ENCODE measurements around the gene MMP11.
A peak's percentile ranks its signal among the peaks of the same experiment; 100 is the strongest.

The MMP11 gene

DNA sequence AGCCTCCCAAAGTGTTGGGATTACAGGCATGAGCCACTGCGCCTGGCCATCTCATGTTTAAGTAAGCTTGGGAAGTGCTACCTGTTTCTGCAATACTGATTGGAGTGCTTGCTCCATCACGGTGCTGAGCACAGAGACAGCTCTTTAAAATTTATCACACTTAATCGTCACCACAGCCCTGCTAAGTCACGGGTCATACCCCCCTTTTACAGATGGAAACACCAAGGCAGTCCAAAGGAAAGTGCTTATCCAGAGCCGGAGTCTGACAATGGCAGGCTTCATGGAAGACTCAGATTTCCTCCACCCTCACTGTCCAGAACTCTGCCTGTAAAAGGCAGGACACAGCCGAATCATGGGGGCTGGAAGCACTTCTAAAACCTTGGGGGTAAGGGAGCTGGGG lies 12.6 kb upstream of the MMP11 start:
- no peak for DNase-seq

DNA sequence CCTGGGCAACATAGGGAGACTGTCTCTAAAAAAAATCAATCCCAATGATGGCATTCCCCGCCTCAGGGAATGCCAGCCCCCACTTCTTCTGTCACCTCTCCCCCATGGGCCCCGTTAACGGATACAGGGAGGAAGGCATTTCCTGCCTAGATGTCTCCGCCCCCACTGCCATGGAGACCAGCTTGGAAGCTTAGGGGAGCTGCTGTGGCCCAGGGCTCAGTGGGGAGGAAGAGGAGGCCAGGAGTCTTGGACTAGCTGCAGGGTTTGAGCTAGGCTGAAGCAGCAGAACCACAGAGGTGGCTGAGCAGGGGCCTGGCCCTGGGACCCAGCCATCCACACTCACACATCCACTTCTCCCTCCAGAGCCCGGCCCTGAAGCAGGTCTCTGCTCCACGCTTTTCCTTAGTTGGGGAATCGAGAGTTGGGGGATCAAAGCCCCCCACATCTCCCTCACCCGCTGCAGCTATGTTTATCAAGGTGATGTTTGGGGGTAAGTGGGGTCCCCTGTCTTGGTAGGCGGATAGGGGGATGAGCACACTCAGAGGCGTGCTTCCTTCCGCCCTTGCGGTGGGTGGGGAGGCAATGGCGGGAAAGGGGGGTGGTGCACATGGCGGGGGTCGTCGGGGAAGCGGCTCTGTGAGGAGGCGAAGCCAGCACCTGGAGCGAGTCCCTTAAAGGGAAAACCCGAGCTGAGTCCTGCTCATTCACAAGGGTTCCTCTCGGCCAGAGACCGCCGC lies 9.6 kb upstream of the MMP11 start, which contains the start of gene C22orf15:
Gene C22orf15 (plus strand): TSS at position 149 of the 737 bp plus-strand sequence. CDS start 317 bp downstream, at position 466.
- no peak for DNase-seq

DNA sequence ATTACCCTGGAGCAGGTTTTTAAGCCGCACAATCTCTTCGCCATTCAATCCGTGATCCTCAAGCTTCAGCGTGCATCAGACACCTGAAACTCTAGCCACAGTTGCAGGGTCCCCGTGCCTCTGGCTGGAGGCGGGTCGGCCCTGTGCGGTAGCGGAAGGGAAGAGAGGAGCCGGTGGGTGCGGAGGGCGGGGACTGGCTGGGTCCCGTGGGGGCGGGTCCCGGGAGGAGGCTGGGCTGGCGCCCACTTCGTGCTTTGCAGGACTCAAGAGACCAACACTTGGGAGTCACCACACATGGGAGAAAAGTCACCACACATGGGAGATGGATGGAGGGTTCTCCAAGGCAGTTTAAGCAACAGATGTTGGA lies 9.1 kb upstream of the MMP11 start:
- no peak for DNase-seq

DNA sequence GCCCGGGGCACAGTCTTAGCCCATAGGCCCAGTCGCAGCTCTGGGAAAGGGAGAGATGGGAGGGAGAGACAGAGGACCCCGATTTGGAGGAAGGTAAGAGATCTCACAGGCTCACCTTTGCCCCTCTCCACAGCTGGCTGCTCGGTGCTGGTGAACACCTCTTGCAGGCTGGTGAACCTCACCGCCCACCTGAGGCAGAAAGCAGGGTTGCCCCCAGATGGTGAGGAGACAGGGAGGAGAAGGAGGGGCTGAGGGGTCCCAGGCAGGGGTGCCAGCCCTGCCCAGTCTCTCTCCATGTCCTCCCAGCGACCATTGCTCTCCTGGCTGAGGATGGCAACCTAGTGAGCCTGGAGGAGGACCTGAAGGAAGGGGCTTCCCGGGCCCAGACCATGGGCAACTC lies 8.7 kb upstream of the MMP11 start:
- DNase-seq = no peak

DNA sequence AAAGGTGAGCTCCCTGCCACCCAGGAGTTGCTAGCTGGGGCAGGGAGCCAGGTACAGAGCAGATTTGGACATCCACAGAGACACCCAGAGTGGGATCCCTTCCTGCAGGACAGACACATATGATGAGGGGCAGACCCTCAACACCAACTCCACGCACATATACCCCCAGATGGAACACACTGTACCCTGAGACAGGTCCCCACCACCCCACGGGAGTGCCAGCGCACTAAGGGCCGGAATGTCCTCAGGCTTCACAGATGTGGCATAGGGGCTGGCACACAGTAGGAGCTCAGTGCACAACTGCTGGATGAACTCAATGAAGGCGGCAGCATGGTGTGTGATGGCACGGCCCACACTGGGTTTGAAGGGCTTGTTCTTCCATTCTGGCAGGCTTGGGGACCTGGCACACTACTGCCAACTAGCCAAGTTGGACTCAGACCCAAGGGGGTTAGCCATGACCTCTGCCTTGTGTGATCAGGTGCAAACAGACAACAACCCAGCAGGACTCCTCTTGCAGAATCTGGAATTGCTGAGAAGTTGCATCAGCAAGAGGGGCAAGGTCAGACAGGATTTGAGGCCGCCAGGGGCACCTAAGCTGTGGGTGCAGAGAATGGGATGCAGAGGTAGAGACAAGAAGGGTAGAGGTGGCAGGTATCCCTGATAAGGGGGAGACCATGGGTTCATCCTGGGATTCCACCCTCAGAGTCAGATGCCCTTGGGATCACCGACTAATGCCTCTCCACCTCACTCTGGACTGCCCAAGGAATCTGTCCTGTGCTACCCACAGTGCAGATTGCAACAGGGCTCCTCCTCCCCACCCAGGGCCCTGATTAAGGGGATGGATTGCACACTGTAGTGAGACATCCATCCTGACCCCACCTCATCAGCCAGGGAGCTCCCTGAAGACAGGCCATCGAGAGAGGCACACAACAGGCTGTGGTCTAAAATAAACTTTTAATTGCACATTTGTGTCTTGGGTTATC lies 7.5 kb upstream of the MMP11 start:
- no peak for DNase-seq

DNA sequence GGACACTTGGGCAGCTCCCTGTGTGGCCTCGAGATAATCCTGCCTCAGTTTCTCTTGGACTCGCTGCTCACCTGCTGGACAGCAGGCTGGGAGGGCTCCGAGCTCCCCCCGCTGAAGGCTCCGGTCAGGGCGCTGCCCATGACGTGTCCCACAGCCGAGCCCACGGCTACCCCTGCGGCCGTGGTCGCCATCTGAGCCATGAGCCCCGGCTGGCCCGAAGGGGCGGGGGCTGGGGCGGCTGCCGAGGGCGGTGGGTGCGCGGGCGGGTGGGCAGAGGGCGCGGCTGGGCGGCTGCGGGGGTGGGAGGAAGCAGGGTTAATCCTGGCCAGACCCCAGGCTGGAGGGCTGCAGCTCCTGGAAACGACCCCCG lies 5.4 kb upstream of the MMP11 start:
- no peak for DNase-seq

DNA sequence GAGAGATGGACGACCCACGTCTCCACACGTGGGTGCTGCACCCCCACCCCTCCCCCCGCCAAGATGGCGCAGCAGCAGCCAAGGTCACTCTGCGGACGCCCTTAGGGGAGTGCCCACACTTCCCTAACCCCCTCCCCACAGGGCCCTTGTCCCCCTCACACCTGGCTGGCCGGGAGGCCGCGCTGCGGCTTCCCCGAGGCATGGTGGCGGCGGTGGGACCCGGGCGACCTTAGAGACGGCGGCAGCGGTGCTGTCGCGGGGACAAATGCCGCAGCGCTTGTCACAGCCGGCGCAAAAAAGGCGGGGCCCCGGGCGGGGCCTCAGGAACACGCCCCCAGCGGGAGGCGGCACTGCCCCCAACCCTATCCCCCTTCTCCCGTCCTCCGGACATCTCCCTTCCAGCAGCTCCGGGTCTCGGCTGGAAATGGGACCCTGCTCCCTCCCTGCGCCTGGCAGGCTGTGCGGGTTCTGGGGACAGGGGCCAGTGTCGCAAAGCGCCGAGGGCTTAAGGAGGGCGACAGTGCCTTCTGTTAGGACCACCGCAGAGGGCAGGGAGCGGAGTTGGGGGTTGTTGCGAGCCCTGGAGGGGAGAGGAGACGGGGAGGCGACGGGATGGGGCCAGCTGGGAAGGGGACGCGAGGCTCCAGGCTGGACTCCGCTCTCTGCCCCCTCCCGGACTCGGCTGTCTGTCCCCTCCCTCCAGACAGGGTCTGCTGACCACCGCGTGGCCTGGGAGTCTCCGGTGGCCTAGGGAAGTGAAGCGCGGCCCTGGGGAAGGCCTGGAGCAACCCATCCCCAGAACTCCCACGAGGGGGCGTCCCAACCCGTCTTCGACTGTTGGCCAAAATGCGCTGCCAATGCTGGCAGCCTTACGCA lies 4.7 kb upstream of the MMP11 start, which contains the start of gene CHCHD10:
Gene CHCHD10 (minus strand): TSS at position 300 of the 876 bp plus-strand sequence. CDS start 98 bp downstream, at position 202.
- peak; percentile 75 for DNase-seq

DNA sequence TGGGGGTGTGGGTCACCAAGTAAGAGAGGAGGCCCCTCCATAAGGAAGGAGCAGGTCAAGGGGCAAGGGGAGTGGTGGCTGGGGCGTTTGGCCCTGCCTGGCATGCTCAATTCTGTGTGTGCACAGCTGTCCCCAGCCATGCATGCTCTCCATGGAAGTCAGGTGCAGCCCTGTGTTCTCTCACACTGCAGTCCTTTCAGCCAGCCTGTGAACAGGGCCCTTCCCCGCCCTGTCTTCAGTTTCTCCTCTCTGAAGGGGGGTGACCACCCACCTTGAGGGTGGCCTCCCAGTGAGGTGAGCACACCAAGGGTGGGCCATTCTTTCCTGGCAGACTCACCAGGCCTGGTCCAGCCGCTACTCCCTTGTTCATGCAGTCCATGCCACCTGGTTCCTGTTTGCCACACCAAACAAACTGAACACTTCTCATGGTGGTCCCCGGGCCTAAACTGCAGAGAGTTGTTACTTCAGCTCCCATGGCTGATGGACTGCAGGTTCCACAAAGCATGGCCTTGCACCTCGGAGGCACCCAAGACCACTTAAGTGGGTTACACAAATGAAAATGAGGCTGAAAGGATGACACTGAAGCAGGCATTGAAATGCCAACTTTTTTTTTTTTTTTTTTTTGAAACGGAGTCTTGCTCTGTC lies 3.2 kb upstream of the MMP11 start:
- peak; percentile 16 for DNase-seq

DNA sequence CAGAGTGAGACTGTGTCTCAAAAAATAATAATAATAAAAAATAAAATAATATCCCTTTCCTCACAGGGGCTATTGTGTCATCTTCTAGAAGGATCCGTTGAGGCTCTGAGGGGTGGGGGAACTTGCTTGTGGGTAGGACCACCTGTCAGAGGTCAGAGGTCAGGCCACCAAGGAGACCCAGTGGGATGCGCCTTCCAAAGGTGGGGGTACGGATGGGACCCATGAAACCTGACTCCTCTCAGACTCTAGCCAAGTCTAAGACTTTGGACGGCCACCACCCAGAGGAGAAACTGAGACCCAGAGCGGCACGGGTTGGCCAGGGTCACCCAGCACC lies 367 bp upstream of the MMP11 start:
- DNase-seq = no peak

DNA sequence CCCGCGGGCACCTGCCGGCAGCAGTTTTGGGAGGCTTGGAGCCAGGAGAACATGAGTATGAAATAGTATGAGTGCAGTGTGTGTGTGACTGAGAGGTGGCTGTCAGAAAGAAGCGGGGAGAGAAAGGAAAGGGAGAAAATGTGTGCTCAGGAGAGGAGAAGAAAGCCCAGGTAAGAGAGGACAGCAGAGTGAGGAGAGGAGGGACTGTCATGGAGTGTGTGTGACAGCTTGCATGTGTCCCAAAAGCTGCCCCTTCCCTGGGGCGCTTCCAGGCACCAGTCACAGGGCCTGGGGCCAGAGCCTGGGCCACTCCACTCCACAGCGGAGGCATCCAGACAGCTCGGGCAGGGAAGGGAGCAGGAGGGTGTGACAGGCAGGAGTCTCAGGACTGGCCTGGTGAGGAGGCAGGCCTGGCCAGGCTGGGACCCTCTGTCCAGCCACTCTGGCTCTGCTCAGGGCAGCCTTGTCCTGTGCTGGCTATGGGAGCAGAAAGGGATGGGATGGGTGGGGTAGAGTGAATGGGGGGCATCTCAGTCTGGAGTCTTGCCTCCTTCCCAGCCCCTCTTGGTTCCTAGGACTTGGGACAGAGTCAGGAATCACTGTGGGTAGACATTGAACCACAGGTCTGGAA lies 949 bp downstream of the MMP11 start:
- DNase-seq = no peak

DNA sequence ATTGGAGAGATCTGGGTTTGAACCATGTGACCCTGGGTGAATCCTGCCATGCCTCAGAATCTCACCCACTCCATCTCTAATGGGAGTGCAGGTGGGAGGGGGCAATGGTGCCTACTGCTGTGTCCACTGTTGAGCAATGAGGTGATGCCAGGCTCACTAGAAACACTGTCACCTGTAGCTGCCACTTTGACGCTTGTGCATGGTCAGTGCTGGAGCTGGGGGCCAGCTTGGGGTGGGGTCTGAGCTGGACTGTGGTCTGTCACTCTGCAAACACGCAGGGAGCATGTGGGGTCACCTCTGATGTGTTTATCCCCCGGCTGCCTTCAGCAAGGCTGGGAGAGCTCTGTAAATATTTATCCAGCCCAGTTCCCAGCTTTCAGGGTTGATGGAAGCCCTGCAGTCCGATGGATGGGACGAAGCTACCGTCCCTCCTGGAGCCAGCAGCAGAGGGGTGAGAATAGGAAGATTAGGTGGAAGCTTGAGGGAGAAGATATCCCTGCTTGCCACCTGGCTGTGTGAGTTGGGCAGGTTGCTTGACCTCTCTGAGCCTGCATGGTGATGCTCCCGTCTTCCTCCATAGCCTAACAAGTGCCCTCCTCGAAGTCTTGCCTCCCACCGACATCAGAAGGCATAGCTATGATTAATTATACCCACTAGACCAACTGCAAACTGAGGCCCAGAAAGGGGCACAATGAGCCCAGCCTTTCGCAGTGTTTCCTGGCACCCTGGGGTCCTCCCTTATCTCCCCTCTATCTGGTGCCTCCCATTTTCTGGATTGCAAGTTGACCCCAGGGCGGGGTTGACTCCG lies 1.7 kb downstream of the MMP11 start:
- DNase-seq = no peak

DNA sequence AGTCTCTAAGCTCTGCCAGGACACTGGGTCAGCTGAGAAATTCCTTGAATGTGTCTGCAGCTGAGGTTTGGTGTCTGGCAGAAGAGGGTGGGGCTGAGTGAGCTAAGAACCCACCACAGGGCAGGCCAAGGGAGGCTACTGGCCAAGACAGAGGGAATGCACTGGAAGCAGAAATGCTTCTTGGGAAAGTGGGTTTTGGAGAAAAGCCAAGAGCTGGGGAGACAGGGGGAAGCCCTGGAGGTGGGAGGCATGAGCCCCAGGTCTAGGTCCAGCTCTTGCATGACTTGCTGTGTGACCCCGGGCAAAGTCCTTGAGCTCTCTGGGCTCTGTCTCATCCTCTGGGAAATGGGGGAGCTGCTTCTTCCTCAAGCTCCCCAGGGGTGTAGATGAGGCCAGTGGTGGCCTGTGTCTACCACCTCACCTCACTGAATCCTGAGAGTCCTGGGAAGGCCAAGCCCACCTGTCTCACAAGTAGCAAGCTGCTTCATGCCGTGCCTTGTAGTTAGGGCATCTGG lies 2.3 kb downstream of the MMP11 start:
- DNase-seq = no peak

DNA sequence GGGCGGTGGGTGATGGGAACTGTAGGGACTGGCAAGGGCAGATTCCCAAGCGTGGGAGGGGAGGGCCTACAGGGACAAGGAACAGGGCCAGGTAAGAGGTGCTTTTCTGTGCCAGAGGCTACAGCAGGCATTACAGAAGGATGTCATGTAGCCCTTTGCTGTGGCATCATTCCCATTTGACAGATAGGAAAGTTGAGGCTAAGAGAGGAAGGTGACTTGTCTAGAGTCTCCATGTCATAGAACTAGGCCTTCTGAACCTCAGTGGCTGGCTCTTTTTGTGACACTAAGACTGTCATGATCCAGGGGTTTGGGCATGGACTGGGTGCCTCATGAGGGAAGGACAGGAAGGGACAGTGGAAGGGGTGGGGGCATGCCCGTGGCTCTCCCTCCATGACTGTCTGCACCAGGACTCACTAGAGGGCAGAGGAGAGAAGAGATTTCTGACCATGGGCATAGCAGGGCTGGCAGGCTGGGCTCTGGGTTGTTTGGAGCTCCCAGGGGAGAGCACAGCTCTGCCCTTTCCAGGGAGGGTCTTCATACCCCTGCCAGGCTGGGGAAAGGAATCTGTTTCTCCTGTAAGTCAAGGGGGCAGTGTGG lies 3.2 kb downstream of the MMP11 start:
- DNase-seq = no peak

DNA sequence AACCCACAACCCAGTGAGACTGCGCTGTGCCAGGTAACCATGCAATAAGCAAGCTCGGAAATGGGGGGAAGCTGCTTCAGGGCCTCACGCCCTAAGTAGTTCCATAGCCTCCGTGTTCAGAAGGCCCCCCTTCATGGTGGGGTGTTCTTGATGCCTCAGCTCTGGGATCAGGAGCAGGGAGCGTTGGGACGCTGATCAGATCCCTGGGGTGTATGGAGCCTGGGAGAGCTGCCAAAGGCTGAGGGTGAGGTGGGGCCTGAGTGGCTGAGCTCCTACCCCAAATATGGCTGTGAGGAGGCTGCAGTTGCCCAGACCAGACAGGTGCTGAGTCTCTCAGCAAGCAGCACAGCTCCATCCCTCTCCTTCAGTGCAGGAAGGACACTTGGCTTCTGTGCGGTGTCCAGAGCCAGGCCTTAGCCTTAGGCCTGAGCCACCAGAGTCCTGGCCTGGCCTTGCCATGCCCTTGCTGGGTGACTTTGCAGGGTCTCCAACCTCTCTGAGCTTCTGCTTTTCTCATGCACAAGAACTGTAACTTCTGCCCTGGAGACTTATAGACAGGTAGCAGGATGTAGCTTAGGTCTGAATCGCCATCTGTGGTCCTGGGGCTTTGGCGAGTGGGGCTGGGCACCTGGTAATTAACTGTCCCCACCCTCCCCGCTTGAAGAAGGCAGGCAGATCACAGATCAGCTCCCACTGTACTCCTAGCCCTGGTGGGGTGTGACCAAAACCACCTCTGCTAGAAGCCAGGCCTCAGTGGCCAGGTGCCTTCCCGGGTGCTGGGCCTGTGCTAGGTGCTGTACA lies 5.3 kb downstream of the MMP11 start:
- DNase-seq = peak; percentile 65

DNA sequence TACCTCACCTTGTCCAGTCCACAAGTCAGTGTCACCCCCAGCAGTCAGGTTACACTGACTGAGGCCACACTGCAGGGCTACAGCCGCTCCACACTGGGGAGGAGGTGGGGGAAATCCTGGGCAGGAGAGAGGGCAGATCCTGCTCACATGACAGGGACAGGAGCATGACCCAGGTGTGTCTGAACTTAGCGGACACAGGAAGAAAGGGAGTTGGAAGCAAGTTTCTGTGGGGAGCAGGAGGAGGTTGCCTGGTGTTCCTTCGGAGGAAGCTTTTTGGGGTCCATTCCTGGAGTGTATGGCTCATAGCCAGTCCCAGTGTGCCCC lies 5.9 kb downstream of the MMP11 start:
- no peak for DNase-seq

DNA sequence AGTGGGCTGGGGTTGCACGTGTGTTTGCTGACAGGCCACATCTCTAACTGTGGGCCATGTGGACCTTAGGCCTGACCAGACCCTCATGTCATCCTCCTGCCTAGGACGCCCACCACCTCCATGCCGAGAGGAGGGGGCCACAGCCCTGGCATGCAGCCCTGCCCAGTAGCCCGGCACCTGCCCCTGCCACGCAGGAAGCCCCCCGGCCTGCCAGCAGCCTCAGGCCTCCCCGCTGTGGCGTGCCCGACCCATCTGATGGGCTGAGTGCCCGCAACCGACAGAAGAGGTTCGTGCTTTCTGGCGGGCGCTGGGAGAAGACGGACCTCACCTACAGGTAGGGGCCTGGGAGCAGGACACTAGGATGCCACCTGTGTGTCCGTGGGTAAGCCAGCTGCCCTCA lies 6.4 kb downstream of the MMP11 start:
- DNase-seq = no peak

DNA sequence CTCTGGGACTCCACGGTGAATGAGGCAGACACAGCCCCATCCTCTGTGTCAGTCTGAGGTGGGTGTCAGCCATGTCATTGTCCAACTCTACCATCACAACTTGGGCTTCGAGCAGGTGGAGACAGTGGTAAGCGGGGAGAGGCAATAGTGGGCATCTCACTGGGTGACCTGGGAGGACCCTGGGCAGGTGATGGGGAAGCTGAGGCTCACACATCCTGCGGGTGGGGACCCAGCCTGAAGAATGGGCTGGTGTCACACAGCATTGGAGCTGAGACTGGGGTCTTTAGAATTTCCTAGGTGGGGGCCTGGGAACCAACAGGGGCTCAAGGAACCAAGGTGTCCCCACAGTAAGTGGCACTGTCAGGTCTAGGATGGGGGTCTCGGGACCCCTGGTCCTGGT lies 7.1 kb downstream of the MMP11 start:
- no peak for DNase-seq

DNA sequence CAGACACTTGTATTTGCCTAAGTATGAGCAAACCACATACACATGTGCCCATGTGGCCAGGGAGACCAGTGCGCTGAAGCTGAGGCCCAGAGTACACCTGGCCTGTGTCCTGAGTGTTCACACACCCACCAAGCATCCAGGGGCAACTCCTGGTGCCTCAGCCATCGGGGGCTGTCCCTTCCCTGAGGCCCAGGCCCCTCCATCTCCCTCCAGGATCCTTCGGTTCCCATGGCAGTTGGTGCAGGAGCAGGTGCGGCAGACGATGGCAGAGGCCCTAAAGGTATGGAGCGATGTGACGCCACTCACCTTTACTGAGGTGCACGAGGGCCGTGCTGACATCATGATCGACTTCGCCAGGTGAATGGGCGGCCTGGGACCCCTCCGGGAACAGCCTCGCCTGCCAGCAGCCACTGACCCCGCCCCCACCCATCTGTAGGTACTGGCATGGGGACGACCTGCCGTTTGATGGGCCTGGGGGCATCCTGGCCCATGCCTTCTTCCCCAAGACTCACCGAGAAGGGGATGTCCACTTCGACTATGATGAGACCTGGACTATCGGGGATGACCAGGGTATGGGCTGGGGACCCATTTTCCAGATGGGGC lies 7.6 kb downstream of the MMP11 start:
- DNase-seq = no peak

DNA sequence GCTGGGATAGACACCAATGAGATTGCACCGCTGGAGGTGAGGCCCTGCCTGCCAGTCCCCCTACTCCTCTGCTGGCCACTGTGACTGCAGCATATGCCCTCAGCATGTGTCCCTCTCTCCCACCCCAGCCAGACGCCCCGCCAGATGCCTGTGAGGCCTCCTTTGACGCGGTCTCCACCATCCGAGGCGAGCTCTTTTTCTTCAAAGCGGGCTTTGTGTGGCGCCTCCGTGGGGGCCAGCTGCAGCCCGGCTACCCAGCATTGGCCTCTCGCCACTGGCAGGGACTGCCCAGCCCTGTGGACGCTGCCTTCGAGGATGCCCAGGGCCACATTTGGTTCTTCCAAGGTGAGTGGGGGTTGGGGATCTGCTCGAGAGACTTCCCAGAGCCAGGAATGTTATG lies 8.4 kb downstream of the MMP11 start:
- no peak for DNase-seq

All from NCI-H1092 treated with DMSO at 0.1 percent for 48 hours (cell line).